Measurements from ENCODE around the gene RTKN. TPM values are rescaled to one million over a fixed set of nuclear protein-coding genes. Genes with fewer than 3 reads are reported as not detected.
A peak's percentile ranks its signal among the peaks of the same experiment; 100 is the strongest.

Gene RTKN
- total and polyA plus RNA-seq, 2 donors: 9.5 to 17.2 TPM

GRCh38 chr2:74414881-74415761 is 26.6 kb downstream of the RTKN start:
- Histone ChIP-seq H3K27ac (ENCODE audit: low read depth in 1 of 2, low read length in 1 of 2) (no peak overlapping the region), H3K9me3 (ENCODE audit: control insufficient read depth in 2 of 2, insufficient read depth in 1 of 2, low read length in 1 of 2) (peaks cover 0 to 7% of the 10 kb centered on the region in 2 donors), H3K36me3 (ENCODE audit: control insufficient read depth in 2 of 2, insufficient read depth in 2 of 2, low read length in 1 of 2) (no peaks in the 10 kb centered on the region), H3K27me3 (ENCODE audit: control insufficient read depth in 2 of 2, insufficient read depth in 1 of 2, low read length in 1 of 2) (peaks cover 7 to 54% of the 10 kb centered on the region in 2 donors), H3K4me1 (ENCODE audit: control insufficient read depth in 2 of 2, insufficient read depth in 2 of 2, low read length in 2 of 2) (peaks cover 0 to 39% of the 10 kb centered on the region in 2 donors), H3K4me3 (ENCODE audit: low read length in 2 of 2) (peak overlapping the region; percentile 24 to 25)
- DNase-seq (ENCODE audit: low read depth in 6 of 9, low spot score in 9 of 9): peak in 1 of 9 donors; percentile 28
- 11% methylated on average over 66 of the region's 66 CpGs for WGBS

- 81% methylated on average over 19 of the region's 19 CpGs for WGBS
- Histone ChIP-seq H3K9me3 (ENCODE audit: control insufficient read depth in 2 of 2, insufficient read depth in 1 of 2, low read length in 1 of 2) (peaks cover 0 to 7% of the 10 kb centered on the region in 2 donors), H3K36me3 (ENCODE audit: control insufficient read depth in 2 of 2, insufficient read depth in 2 of 2, low read length in 1 of 2) (no peaks in the 10 kb centered on the region), H3K27me3 (ENCODE audit: control insufficient read depth in 2 of 2, insufficient read depth in 1 of 2, low read length in 1 of 2) (peaks cover 7 to 54% of the 10 kb centered on the region in 2 donors), H3K27ac (ENCODE audit: low read depth in 1 of 2, low read length in 1 of 2) (no peak overlapping the region), H3K4me3 (ENCODE audit: low read length in 2 of 2) (peak overlapping the region in 1 of 2 donors; percentile 24), H3K4me1 (ENCODE audit: control insufficient read depth in 2 of 2, insufficient read depth in 2 of 2, low read length in 2 of 2) (peaks cover 0 to 39% of the 10 kb centered on the region in 2 donors)
- DNase-seq (ENCODE audit: low read depth in 6 of 9, low spot score in 9 of 9): no peak
Measured at GRCh38 chr2:74414441-74414840, 27.3 kb downstream of the RTKN start.

GRCh38 chr2:74413001-74413698 is 28.6 kb downstream of the RTKN start:
- no peaks in the 10 kb centered on the region for H3K36me3 ChIP-seq (ENCODE audit: control insufficient read depth in 2 of 2, insufficient read depth in 2 of 2, low read length in 1 of 2)
- H3K27me3 ChIP-seq (ENCODE audit: control insufficient read depth in 2 of 2, insufficient read depth in 1 of 2, low read length in 1 of 2): peaks cover 7 to 55% of the 10 kb centered on the region in 2 donors
- H3K4me3 ChIP-seq (ENCODE audit: low read length in 2 of 2): no peak overlapping the region
- 86% methylated on average over 8 of the region's 8 CpGs for WGBS
- no peak overlapping the region for H3K27ac ChIP-seq (ENCODE audit: low read depth in 1 of 2, low read length in 1 of 2)
- peaks cover 0 to 7% of the 10 kb centered on the region in 2 donors for H3K9me3 ChIP-seq (ENCODE audit: control insufficient read depth in 2 of 2, insufficient read depth in 1 of 2, low read length in 1 of 2)
- H3K4me1 ChIP-seq (ENCODE audit: control insufficient read depth in 2 of 2, insufficient read depth in 2 of 2, low read length in 2 of 2): peaks cover 0 to 39% of the 10 kb centered on the region in 2 donors
- DNase-seq (ENCODE audit: low read depth in 6 of 9, low spot score in 9 of 9): no peak

GRCh38 chr2:74407682-74408081 is 34.1 kb downstream of the RTKN start:
- 96% methylated on average over 5 of the region's 5 CpGs for WGBS
- Histone ChIP-seq H3K36me3 (ENCODE audit: control insufficient read depth in 2 of 2, insufficient read depth in 2 of 2, low read length in 1 of 2) (no peaks in the 10 kb centered on the region), H3K4me3 (ENCODE audit: low read length in 2 of 2) (no peak overlapping the region), H3K4me1 (ENCODE audit: control insufficient read depth in 2 of 2, insufficient read depth in 2 of 2, low read length in 2 of 2) (no peaks in the 10 kb centered on the region), H3K9me3 (ENCODE audit: control insufficient read depth in 2 of 2, insufficient read depth in 1 of 2, low read length in 1 of 2) (no peaks in the 10 kb centered on the region), H3K27me3 (ENCODE audit: control insufficient read depth in 2 of 2, insufficient read depth in 1 of 2, low read length in 1 of 2) (peaks cover 0 to 13% of the 10 kb centered on the region in 2 donors), H3K27ac (ENCODE audit: low read depth in 1 of 2, low read length in 1 of 2) (no peak overlapping the region)
- DNase-seq (ENCODE audit: low read depth in 6 of 9, low spot score in 9 of 9): no peak

GRCh38 chr2:74406035-74406434 is 35.7 kb downstream of the RTKN start:
- Histone ChIP-seq H3K27me3 (ENCODE audit: control insufficient read depth in 2 of 2, insufficient read depth in 1 of 2, low read length in 1 of 2) (peaks cover 0 to 8% of the 10 kb centered on the region in 2 donors), H3K36me3 (ENCODE audit: control insufficient read depth in 2 of 2, insufficient read depth in 2 of 2, low read length in 1 of 2) (no peaks in the 10 kb centered on the region), H3K9me3 (ENCODE audit: control insufficient read depth in 2 of 2, insufficient read depth in 1 of 2, low read length in 1 of 2) (no peaks in the 10 kb centered on the region), H3K27ac (ENCODE audit: low read depth in 1 of 2, low read length in 1 of 2) (no peak overlapping the region), H3K4me1 (ENCODE audit: control insufficient read depth in 2 of 2, insufficient read depth in 2 of 2, low read length in 2 of 2) (no peaks in the 10 kb centered on the region), H3K4me3 (ENCODE audit: low read length in 2 of 2) (no peak overlapping the region)
- no peak for DNase-seq (ENCODE audit: low read depth in 6 of 9, low spot score in 9 of 9)

DNA sequence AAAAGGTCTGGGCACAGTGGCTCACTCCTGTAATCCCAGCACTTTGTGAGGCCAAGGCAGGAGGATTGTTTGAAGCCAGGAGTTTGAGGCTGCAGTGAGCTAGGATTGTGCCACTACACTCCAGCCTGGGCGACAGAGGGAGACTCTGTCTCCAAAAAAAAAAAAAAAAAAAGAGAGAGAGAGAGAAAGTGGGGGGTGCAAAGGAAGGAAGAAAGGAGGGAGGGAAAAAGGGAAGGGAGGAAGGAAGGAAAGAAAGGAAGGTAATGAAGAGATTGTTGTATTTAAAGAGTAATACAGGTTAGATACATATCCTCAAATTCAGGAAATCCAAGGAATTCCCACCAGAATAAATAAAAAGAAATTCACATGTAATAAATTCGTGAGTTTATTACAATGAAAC is 39.8 kb downstream of the RTKN start:
- no peaks in the 10 kb centered on the region for H3K9me3 ChIP-seq (ENCODE audit: control insufficient read depth in 2 of 2, insufficient read depth in 1 of 2, low read length in 1 of 2)
- no peak for DNase-seq (ENCODE audit: low read depth in 6 of 9, low spot score in 9 of 9)
- WGBS: 93% methylated on average over 2 of the region's 2 CpGs
- H3K36me3 ChIP-seq (ENCODE audit: control insufficient read depth in 2 of 2, insufficient read depth in 2 of 2, low read length in 1 of 2): no peaks in the 10 kb centered on the region
- H3K4me3 ChIP-seq (ENCODE audit: low read length in 2 of 2): no peak overlapping the region
- H3K27ac ChIP-seq (ENCODE audit: low read depth in 1 of 2, low read length in 1 of 2): no peak overlapping the region
- H3K4me1 ChIP-seq (ENCODE audit: control insufficient read depth in 2 of 2, insufficient read depth in 2 of 2, low read length in 2 of 2): no peaks in the 10 kb centered on the region
- H3K27me3 ChIP-seq (ENCODE audit: control insufficient read depth in 2 of 2, insufficient read depth in 1 of 2, low read length in 1 of 2): peaks cover 0 to 1% of the 10 kb centered on the region in 2 donors

DNA sequence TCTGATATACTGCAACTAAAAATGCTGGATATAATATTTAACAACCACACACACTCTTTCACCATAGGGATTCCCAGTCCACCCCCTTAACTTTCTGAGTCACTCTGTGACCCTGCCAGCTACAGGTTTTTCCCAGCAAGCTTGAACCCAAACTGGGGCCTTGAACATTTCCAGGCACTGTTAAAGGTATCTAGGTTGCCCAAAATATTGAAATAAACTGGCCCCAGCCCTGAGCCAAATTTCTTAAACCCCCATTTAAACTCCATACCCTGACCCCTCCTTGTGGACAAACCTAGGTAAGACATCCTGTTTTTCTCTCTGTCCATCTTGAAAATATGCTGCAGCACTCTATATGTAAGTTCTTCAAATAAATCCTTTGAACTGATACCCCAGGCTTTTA is 42.0 kb downstream of the RTKN start:
- no peaks in the 10 kb centered on the region for H3K27me3 ChIP-seq (ENCODE audit: control insufficient read depth in 2 of 2, insufficient read depth in 1 of 2, low read length in 1 of 2)
- H3K4me1 ChIP-seq (ENCODE audit: control insufficient read depth in 2 of 2, insufficient read depth in 2 of 2, low read length in 2 of 2): no peaks in the 10 kb centered on the region
- H3K4me3 ChIP-seq (ENCODE audit: low read length in 2 of 2): no peak overlapping the region
- no peaks in the 10 kb centered on the region for H3K36me3 ChIP-seq (ENCODE audit: control insufficient read depth in 2 of 2, insufficient read depth in 2 of 2, low read length in 1 of 2)
- peak in 2 of 9 donors; percentile 17 to 51 for DNase-seq (ENCODE audit: low read depth in 6 of 9, low spot score in 9 of 9)
- H3K27ac ChIP-seq (ENCODE audit: low read depth in 1 of 2, low read length in 1 of 2): no peak overlapping the region
- no peaks in the 10 kb centered on the region for H3K9me3 ChIP-seq (ENCODE audit: control insufficient read depth in 2 of 2, insufficient read depth in 1 of 2, low read length in 1 of 2)

DNA sequence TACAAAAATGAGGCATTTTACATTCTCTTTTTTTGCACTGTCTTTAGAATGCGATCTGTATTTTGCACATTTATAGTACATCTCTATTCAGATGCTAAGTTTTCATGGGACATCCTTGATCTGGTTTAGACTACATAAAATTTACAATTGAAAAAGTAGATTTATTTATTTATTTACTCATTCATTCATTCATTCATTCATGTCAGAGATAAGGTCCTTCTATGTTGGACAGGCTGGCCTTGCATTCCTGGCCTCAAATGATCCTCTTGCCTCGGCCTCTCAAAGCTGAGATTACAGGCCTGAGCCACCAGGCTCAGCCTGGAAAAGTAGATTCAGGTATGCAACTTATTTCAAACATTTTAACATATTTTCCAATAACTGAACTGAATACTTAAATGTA is 45.6 kb downstream of the RTKN start:
- peaks cover 0 to 2% of the 10 kb centered on the region in 2 donors for H3K27me3 ChIP-seq (ENCODE audit: control insufficient read depth in 2 of 2, insufficient read depth in 1 of 2, low read length in 1 of 2)
- no peak overlapping the region for H3K27ac ChIP-seq (ENCODE audit: low read depth in 1 of 2, low read length in 1 of 2)
- H3K9me3 ChIP-seq (ENCODE audit: control insufficient read depth in 2 of 2, insufficient read depth in 1 of 2, low read length in 1 of 2): no peaks in the 10 kb centered on the region
- H3K36me3 ChIP-seq (ENCODE audit: control insufficient read depth in 2 of 2, insufficient read depth in 2 of 2, low read length in 1 of 2): no peaks in the 10 kb centered on the region
- WGBS: 98% methylated on average over 2 of the region's 2 CpGs
- peaks cover 1 to 2% of the 10 kb centered on the region in 2 donors for H3K4me1 ChIP-seq (ENCODE audit: control insufficient read depth in 2 of 2, insufficient read depth in 2 of 2, low read length in 2 of 2)
- no peak overlapping the region for H3K4me3 ChIP-seq (ENCODE audit: low read length in 2 of 2)
- DNase-seq (ENCODE audit: low read depth in 6 of 9, low spot score in 9 of 9): no peak

DNA sequence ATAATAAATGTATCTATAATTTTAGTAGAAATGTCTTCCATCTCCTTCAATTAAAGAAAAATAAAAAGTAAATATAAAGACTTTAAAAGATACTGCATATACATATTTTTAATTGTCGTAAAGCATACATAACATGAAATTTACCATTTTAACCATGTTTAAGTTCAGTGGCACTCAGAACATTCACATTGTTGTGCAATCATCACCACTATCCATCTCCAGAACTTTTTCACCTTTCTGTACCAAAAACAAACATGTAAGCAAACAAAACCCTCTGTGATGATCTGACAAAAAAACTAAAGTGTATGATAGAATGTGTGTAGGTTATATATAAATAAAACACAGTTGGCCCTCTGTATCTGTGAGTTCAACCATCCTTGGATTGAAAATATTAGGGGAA is 48.2 kb downstream of the RTKN start:
- WGBS: 99% methylated on average over 1 of the region's 1 CpG

More for the DNA sequence above, 48.2 kb downstream of the RTKN start:
- Histone ChIP-seq H3K36me3 (ENCODE audit: control insufficient read depth in 2 of 2, insufficient read depth in 2 of 2, low read length in 1 of 2) (no peaks in the 10 kb centered on the region), H3K4me3 (ENCODE audit: low read length in 2 of 2) (no peak overlapping the region), H3K9me3 (ENCODE audit: control insufficient read depth in 2 of 2, insufficient read depth in 1 of 2, low read length in 1 of 2) (no peaks in the 10 kb centered on the region), H3K27ac (ENCODE audit: low read depth in 1 of 2, low read length in 1 of 2) (no peak overlapping the region), H3K27me3 (ENCODE audit: control insufficient read depth in 2 of 2, insufficient read depth in 1 of 2, low read length in 1 of 2) (peaks cover 0 to 2% of the 10 kb centered on the region in 2 donors), H3K4me1 (ENCODE audit: control insufficient read depth in 2 of 2, insufficient read depth in 2 of 2, low read length in 2 of 2) (peaks cover 8 to 9% of the 10 kb centered on the region in 2 donors)
- no peak for DNase-seq (ENCODE audit: low read depth in 6 of 9, low spot score in 9 of 9)
